ENCODE measurements around the gene GIMAP2.

- TF ChIP-seq POLR2A (IDR thresholded peaks at IDR 0.05; ENCODE audit: low read depth, low read length) (no peak), TAF1 (IDR thresholded peaks at IDR 0.05; ENCODE audit: borderline replicate concordance, low read depth, low read length) (no peak)
Observed at GRCh38 chr7:150739033-150739432, 53.5 kb downstream of the GIMAP2 start.
